NCI-H226 (cell line): ENCODE results near the gene LPCAT1.
"Not testable (repeated sequence)": the region's sequence is repeated elsewhere in the genome, so short reads cannot be mapped to it uniquely, and the experiment has no call there.

Source experiments
- DNase-seq: peaks from one replicate; pipeline ENCODE4 v3.0.0-alpha.2; 2015

LPCAT1 gene

GRCh38 chr5:1507961-1508658 is 15.7 kb downstream of the LPCAT1 start:
- no peak for DNase-seq

GRCh38 chr5:1507457-1507856 is 16.3 kb downstream of the LPCAT1 start:
- DNase-seq = no peak

- DNase-seq = no peak
These were observed 16.8 kb downstream of the LPCAT1 start for GRCh38 chr5:1507014-1507375.

- DNase-seq = no peak
These were observed 17.3 kb downstream of the LPCAT1 start for GRCh38 chr5:1506242-1507013.

- DNase-seq = no peak
These were observed 18.1 kb downstream of the LPCAT1 start for GRCh38 chr5:1505506-1506241.

GRCh38 chr5:1505089-1505488 is 18.7 kb downstream of the LPCAT1 start:
- DNase-seq = not testable (repeated sequence)

- DNase-seq = no peak
These were observed 19.1 kb downstream of the LPCAT1 start for GRCh38 chr5:1504617-1505016.

GRCh38 chr5:1504069-1504595 is 19.6 kb downstream of the LPCAT1 start:
- no peak for DNase-seq

GRCh38 chr5:1503241-1504068 is 20.3 kb downstream of the LPCAT1 start:
- DNase-seq = no peak

- no peak for DNase-seq
These were observed 21.0 kb downstream of the LPCAT1 start for GRCh38 chr5:1502737-1503120.

- no peak for DNase-seq
These were observed 21.6 kb downstream of the LPCAT1 start for GRCh38 chr5:1502046-1502736.

- DNase-seq = no peak
These were observed 22.3 kb downstream of the LPCAT1 start for GRCh38 chr5:1501372-1502045.

GRCh38 chr5:1500411-1501091 is 23.2 kb downstream of the LPCAT1 start:
- no peak for DNase-seq

- no peak for DNase-seq
These were observed 23.9 kb downstream of the LPCAT1 start for GRCh38 chr5:1499851-1500250.

- no peak for DNase-seq
These were observed 24.9 kb downstream of the LPCAT1 start for GRCh38 chr5:1498623-1499416.

- no peak for DNase-seq
These were observed 25.8 kb downstream of the LPCAT1 start for GRCh38 chr5:1497795-1498622.

GRCh38 chr5:1497242-1497777 is 26.4 kb downstream of the LPCAT1 start:
- no peak for DNase-seq

- no peak for DNase-seq
These were observed 28.2 kb downstream of the LPCAT1 start for GRCh38 chr5:1495525-1495897.
